GM18526 (cell line): ENCODE measurements around the gene NECTIN4.

Experiments
- POLR2A ChIP-seq: IDR thresholded peaks from 3 replicates; pipeline ENCODE4 v1.6.1; 2011; ENCODE audit not compliant: insufficient read length; ENCODE audit errors: extremely low read depth

Gene NECTIN4

GRCh38 chr1:161091093-161091492 is 1.7 kb upstream of the NECTIN4 start:
- TF ChIP-seq POLR2A: no peak

- no peak for TF ChIP-seq POLR2A
Measured at GRCh38 chr1:161090617-161091016, 1.3 kb upstream of the NECTIN4 start.

- TF ChIP-seq POLR2A: no peak
Measured at GRCh38 chr1:161089938-161090337, 580 bp upstream of the NECTIN4 start.

- TF ChIP-seq POLR2A: no peak
Measured at GRCh38 chr1:161088587-161089110, 709 bp downstream of the NECTIN4 start.

- TF ChIP-seq POLR2A: no peak
Measured at GRCh38 chr1:161086457-161086856, 2.9 kb downstream of the NECTIN4 start.

- no peak for TF ChIP-seq POLR2A
Measured at GRCh38 chr1:161085165-161085564, 4.2 kb downstream of the NECTIN4 start.

- TF ChIP-seq POLR2A: no peak
Measured at GRCh38 chr1:161084597-161084988, 4.8 kb downstream of the NECTIN4 start.

- TF ChIP-seq POLR2A: no peak
Measured at GRCh38 chr1:161083748-161084596, 5.4 kb downstream of the NECTIN4 start.

GRCh38 chr1:161082996-161083747 is 6.2 kb downstream of the NECTIN4 start:
- TF ChIP-seq POLR2A: no peak

- no peak for TF ChIP-seq POLR2A
Measured at GRCh38 chr1:161082483-161082882, 6.9 kb downstream of the NECTIN4 start.

- no peak for TF ChIP-seq POLR2A
Measured at GRCh38 chr1:161081519-161081918, 7.8 kb downstream of the NECTIN4 start.

- no peak for TF ChIP-seq POLR2A
Measured at GRCh38 chr1:161080441-161081405, 8.6 kb downstream of the NECTIN4 start.

GRCh38 chr1:161079436-161080110 is 9.8 kb downstream of the NECTIN4 start:
- TF ChIP-seq POLR2A: no peak

GRCh38 chr1:161077426-161077825 is 11.9 kb downstream of the NECTIN4 start:
- no peak for TF ChIP-seq POLR2A

GRCh38 chr1:161076410-161076809 is 12.9 kb downstream of the NECTIN4 start:
- TF ChIP-seq POLR2A: no peak
